ENCODE measurements around the gene PTMS.

The PTMS gene

DNA sequence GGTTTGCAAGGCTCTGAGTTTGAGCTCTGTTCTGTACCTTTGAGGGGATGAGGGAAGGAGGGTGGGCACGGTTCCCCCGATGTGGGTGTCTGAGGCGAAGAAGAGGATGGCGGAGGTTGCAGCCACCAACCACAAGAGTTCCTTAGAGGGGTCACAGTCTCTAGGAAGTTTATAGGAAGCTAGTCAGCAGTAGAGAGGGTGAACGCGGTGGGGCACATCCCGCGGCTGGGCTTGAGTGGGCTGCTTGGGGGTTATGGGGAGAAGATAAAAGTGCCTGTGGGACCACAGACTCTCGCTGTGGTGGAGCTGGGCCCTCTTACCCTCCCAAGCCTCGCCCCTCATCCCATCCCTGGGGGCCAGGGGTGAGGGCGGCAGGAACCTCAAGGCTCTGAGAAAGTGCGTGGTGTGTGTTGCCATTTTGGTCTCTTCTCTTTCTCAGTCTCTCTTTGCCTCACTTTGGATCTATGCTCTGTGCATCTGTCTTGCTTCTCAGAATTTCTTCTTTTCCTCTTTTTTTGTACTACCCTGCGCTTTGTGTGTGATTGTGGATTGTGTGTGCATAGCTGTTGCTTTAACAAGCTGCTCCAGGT is 25.9 kb downstream of the PTMS start:
- DNase-seq = no peak

DNA sequence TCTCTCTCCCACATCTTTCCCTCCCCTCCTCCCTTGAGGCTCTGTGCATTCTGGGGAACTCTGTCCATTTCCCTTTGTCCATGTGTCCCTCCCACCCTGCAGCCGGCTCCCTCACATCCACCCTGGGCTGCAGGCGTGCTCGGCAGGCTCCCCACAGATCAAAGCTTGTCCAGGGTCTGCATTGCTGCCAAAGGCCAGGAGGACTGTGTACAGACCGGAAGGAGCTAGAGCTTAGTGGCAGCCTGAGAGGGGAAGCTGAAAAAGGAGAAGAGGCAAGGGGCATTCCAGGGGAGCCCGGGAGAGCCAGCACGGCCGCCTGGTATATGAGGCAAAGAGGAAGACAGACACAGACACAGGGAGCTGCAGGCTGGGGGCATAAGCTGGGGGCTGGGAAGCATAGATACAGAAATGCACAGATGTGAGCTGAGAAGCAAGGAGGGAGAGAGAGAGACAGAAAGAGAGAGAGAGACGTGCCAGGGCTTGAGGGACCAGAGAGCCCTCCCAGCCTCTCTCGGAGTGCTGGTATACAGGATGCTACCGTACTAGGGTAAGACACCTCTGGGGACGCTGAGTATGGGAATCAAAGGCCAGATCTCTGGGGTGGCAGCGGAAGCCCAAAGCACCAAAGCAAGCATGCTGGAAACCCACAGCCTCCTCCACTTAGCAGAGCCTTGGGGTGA is 26.5 kb downstream of the PTMS start:
- DNase-seq = no peak

DNA sequence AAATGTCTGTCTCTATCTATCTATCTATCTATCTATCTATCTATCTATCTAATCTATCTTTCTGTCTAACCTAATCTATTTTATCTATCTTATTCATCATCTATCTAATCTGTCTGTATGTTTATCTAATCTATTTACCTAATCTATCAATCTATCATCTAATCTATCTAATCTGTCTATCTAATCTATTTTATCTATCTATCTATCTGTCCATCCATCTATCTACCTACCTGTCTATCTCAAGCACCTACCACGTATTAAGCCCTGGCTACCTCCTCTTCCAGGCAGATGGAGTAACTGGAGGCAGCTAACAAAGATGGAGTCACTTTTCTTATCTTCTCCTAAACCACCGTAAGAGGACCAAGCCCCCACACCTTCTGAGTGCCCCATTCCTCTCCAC is 28.9 kb downstream of the PTMS start:
- no peak for DNase-seq

DNA sequence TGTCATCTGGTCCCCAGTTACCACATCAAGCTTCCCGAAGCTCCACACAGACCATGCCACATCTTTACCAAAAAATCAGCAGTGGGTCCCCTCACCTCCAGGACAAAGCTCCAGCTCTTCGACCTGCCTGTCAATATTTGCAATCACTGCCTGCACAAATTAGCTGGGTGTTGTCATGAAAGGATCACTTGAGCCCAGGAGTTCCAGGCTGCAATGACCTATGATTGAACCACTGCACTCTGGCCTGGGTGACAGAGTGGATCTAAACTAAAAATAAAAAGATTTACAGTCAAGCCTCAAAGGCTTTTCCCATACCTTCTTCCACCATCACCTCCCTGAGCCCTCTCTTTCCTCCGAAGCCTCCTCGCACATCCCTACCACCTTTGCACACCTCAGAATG is 30.4 kb downstream of the PTMS start:
- no peak for DNase-seq

DNA sequence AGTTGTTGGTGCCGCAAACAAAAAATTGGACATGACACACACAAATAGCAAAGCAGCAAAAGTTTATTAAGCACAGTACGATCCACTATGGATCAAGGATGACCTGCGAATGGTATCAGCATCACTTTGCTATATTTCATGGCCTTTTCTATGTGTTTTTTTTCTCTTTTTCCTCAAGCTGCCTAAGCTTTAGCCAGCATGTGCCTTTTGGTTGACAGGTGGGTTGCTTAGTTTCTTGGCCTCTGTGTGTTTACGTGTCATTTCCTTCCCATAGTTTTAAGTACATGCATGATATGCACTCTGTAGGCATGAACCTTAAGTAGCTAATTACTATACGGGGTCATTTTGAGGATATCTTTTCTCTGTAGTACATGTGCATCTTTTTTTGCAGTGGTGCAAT is 33.0 kb downstream of the PTMS start:
- no peak for DNase-seq

DNA sequence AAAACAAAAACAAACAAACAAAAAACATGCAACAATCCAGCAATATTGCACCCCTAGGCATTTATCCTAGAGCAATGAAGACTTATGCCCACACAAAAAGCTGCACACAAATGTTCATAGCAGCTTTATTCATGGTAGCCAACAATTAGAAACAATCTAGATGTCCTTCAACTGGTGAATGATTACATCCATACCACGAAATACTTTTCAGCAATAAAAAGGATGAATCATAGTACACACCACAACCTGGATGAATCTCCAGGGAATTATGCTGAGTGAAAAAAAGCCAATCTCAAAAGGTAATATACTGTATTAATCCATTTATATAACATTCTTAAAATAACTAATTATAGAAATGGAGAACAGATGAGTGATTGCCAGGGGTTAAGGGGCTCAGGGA is 41.0 kb downstream of the PTMS start:
- DNase-seq = no peak

DNA sequence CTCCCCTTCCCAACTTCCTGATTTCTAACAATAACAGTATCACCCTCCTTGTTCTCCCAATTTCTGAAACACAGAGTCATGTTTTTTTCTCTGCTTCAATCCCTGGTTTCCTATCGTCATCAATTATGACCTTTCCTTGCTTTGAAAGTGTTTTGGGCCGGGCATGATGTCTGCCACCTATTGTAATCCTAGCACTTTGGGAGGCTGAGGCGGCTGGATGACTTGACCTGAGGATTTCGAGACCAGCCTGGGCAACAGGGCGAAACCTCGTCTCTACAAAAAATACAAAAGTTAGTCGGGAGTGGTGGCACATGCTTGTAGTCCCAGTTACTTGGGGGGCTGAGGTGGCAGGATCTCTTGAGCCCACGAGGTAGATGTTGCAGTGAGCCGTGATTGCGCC is 42.9 kb downstream of the PTMS start:
- no peak for DNase-seq

DNA sequence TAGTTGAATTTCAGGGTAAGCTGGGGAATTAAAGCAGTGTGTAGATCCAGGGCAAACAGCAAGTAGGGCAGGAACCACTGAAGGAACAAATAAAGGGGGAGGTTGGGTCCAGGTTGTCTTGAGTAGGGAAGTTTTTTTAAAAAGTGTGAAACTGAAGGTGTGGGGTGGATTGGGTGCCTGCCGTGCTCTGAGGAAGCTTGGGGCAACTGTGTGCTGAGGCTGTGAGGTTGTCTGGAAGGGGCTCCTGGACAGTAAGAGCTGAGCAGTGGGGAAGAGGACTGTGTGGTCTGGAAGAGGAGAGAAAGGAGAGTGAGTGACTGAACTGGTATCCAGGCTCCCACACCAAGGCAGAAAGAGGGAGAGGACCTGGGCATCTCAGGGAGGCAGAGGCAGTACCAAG is 44.6 kb downstream of the PTMS start:
- no peak for DNase-seq

DNA sequence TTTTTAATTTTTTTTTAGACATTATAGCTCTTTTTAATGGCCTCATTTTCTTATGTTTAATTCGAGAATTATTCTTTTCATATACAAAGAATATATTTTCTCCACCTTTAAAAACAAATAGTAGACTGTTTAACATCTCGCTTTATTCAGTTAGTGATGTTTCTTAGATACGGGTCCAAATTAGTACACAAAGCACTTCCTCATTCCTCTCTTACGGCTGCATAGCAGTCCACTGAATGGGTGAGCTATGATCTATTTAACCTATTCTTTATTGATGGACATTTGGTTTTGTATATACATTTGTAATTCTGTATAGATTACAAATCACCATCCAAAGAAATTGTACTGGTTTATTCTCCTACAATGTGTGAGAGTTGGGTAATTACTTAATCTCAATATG is 47.2 kb downstream of the PTMS start:
- DNase-seq = no peak

DNA sequence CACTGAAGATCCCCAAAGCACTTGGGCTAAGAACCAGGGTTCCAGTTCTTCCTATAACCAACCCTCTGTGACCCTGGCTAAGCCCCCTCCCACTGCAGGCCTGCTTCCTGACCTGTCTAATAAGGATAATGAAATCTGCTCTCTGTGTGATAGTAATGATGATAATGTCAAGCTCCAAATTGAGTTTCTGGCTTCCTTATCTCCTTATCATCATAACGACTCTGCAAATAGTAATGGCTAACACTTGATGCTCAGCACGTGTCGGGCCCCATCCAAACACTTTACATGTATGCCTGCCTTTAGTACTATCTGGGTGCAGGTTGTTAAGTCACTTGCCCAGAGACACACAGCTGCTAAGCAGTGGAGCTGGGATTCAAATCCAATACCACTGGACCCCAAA is 50.4 kb downstream of the PTMS start:
- DNase-seq = no peak

DNA sequence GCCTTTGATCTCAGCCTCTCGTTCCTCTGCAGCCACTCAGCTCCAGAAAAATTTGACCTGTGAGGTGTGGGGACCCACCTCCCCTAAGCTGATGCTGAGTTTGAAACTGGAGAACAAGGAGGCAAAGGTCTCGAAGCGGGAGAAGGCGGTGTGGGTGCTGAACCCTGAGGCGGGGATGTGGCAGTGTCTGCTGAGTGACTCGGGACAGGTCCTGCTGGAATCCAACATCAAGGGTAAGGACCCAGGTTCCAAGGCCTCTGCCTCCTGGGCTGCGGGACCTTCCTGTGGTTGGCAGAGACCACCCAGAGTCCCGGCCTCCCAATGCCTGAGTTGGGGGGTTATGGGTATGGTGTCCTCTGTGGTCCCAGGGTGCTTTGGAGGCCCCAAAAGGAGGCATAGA is 50.9 kb downstream of the PTMS start:
- DNase-seq = no peak

DNA sequence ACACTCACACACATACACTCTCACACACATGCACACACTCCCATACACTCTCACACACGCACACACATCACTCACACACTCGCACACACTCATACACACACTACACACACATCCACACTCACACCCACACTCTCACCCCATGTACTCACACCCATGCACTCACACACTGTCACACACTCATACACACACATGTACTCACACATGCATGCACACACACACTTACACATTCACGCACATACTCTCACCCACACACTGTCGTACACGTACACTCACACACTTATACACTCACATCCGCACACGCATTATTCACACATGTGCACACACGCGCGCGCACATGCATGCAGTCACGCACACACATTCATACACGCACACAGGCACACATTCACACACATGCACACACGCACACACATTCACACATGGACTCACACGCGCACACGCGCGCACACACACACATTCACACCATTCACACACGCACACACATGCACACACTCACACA is 51.5 kb downstream of the PTMS start:
- no peak for DNase-seq

DNA sequence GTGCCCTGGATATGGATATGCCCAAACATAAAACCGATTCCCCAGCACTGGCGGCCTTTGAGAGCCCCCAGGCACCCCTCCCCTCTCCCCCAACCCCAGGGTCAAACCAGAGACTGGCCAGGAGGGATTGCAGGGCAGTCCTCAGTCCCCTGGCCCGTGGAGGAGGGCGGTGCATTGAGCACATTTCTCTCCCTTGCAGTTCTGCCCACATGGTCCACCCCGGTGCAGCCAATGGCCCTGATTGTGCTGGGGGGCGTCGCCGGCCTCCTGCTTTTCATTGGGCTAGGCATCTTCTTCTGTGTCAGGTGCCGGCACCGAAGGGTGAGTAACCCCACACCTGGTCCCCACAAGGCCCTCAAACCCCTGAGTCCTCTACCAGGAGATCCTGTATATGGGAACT is 52.1 kb downstream of the PTMS start:
- DNase-seq = no peak

DNA sequence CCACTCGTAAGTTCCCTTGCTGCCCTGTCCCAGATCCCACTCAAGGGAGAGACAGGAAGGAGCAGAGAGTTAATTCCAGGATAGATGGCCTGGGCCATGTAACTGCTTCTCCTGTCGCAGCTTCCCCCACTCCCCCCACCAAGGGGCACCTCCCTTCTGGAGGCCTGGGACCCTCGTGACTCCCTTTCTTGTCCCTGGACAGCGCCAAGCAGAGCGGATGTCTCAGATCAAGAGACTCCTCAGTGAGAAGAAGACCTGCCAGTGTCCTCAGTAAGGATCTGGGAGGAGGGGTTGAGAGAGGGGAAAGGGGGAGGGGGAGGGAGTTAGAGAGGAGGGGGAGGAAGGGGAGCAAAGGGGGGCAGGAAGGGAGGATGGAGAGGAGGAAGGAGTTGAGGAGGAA is 52.5 kb downstream of the PTMS start:
- no peak for DNase-seq

DNA sequence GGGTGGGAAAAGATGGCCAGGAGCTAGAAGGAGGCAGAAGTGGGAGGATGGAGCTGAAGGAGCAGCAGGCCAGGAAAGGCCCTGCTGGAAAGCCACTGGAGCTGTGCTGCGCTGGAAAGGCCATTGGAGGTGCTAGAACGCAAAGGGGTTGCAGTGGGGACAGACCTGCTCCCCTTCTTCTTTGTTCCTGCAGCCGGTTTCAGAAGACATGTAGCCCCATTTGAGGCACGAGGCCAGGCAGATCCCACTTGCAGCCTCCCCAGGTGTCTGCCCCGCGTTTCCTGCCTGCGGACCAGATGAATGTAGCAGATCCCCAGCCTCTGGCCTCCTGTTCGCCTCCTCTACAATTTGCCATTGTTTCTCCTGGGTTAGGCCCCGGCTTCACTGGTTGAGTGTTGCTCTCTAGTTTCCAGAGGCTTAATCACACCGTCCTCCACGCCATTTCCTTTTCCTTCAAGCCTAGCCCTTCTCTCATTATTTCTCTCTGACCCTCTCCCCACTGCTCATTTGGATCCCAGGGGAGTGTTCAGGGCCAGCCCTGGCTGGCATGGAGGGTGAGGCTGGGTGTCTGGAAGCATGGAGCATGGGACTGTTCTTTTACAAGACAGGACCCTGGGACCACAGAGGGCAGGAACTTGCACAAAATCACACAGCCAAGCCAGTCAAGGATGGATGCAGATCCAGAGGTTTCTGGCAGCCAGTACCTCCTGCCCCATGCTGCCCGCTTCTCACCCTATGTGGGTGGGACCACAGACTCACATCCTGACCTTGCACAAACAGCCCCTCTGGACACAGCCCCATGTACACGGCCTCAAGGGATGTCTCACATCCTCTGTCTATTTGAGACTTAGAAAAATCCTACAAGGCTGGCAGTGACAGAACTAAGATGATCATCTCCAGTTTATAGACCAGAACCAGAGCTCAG is 53.2 kb downstream of the PTMS start:
- no peak for DNase-seq

DNA sequence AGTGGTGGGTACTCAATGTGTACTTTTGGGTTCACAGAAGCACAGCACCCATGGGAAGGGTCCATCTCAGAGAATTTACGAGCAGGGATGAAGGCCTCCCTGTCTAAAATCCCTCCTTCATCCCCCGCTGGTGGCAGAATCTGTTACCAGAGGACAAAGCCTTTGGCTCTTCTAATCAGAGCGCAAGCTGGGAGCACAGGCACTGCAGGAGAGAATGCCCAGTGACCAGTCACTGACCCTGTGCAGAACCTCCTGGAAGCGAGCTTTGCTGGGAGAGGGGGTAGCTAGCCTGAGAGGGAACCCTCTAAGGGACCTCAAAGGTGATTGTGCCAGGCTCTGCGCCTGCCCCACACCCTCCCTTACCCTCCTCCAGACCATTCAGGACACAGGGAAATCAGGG is 54.0 kb downstream of the PTMS start:
- DNase-seq = no peak
